Type B pancreatic cell (in vitro differentiated cells): ENCODE data around the gene TRIM22. TPM values are rescaled to one million over a fixed set of nuclear protein-coding genes. Genes with fewer than 3 reads are reported as not detected.

Experiments used
- DNase-seq: peaks from one replicate; pipeline ENCODE4 v3.0.0; 2021; ENCODE audit warnings: mixed read lengths; ENCODE audit not compliant: unreplicated experiment; ENCODE audit errors: extremely low spot score
- H3K27ac Mint-ChIP-seq: 2 replicates; pipeline ENCODE4 v1.8.0; 2021; ENCODE audit warnings: mild to moderate bottlenecking, mixed read lengths
- H3K27me3 Mint-ChIP-seq: 2 replicates; pipeline ENCODE4 v1.8.0; 2021; ENCODE audit warnings: mixed read lengths
- H3K36me3 Mint-ChIP-seq: 2 replicates; pipeline ENCODE4 v1.8.0; 2021; ENCODE audit warnings: mixed read lengths
- H3K4me1 Mint-ChIP-seq: one replicate; pipeline ENCODE4 v1.8.0; 2021; ENCODE audit warnings: mixed read lengths; ENCODE audit not compliant: unreplicated experiment
- H3K4me3 Mint-ChIP-seq: 2 replicates; pipeline ENCODE4 v1.8.0; 2021; ENCODE audit warnings: mild to moderate bottlenecking, mixed read lengths
- H3K9me3 Mint-ChIP-seq: 2 replicates; pipeline ENCODE4 v1.8.0; 2021; ENCODE audit warnings: mixed read lengths
- total RNA-seq: library from RNA; stranded (reverse); gene quantifications from 2 replicates; pipeline ENCODE4 v1.2.1, GENCODE V29; 2021; ENCODE audit warnings: low replicate concordance
- TF ChIP-seq, protein P1 (sequence below): fragments of 200-600 bp; sonication (generic); conservative IDR thresholded peaks from 2 replicates; pipeline ENCODE4 v1.5.0; 2021; ENCODE audit warnings: antibody characterized with exemption, mild to moderate bottlenecking

Gene TRIM22
- total RNA-seq, 1 donor from 2014 or later: 27.4 TPM

DNA sequence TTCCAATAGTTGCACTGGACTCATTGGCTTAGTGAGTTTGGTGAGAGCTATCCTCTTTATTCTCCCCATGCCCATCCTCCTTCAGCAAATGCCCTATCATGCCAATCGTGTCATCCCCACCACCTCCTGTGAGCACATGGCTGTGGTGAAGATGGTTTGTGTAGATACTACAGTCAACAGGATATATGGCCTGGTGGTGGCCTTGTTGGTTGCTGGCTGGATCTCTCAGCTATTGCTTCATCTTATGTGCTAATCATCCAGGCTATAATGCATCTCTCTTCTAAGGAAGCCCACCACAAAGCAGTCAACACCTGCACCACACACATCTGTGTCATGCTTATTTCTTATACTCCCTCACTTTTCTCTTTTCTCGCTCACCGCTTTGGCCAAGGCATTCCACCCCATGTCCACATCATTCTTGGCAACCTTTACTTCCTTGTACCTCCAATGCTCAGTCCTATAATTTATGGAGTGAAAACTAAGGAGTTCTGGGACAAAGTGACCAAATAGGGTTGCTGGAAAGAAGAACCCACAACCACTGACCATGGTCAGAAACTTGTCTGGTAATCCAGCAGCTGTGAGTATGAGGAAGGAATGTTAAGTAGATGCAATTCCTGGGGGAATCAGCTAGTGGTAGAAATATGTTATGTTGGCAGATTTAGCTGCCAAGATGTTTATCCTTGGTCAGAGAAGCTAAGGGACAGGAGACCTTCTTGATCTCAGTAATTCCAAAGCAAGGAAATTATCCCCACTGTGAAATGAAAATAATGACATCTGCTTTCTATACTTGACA is 30.3 kb downstream of the TRIM22 start:
- no peaks in the 10 kb centered on the region for H3K4me1 Mint-ChIP-seq
- no peak overlapping the region for H3K4me3 Mint-ChIP-seq

DNA sequence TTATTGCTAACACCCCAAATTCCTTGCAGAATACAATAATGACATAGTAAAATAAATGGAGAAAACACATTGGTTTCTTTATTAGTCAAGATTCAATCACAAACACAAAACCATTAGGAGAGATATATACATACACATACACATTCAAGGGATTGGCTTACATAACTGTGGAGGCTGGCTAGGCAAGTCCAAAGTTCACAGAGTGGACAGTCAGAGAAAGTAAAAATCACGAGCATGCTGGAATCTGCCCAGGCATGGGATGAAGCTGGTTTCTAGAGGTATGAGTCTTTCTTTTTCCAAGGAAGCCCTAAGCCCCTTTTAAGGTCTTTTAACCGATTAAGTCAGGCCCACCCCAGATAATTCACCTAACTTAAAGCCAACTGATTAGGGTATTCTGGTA is 33.0 kb downstream of the TRIM22 start:
- Mint-ChIP-seq H3K4me1 (no peaks in the 10 kb centered on the region), H3K27ac (no peak overlapping the region), H3K9me3 (no peaks in the 10 kb centered on the region), H3K27me3 (peaks cover 3% of the 10 kb centered on the region), H3K36me3 (no peaks in the 10 kb centered on the region), H3K4me3 (no peak overlapping the region)
- DNase-seq: no peak
- TF ChIP-seq, protein P1, sequence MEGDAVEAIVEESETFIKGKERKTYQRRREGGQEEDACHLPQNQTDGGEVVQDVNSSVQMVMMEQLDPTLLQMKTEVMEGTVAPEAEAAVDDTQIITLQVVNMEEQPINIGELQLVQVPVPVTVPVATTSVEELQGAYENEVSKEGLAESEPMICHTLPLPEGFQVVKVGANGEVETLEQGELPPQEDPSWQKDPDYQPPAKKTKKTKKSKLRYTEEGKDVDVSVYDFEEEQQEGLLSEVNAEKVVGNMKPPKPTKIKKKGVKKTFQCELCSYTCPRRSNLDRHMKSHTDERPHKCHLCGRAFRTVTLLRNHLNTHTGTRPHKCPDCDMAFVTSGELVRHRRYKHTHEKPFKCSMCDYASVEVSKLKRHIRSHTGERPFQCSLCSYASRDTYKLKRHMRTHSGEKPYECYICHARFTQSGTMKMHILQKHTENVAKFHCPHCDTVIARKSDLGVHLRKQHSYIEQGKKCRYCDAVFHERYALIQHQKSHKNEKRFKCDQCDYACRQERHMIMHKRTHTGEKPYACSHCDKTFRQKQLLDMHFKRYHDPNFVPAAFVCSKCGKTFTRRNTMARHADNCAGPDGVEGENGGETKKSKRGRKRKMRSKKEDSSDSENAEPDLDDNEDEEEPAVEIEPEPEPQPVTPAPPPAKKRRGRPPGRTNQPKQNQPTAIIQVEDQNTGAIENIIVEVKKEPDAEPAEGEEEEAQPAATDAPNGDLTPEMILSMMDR: no peak

More for the DNA sequence above, 30.3 kb downstream of the TRIM22 start:
- H3K27me3 Mint-ChIP-seq: peaks cover 3% of the 10 kb centered on the region
- TF ChIP-seq, protein P1: no peak
- no peaks in the 10 kb centered on the region for H3K9me3 Mint-ChIP-seq
- H3K27ac Mint-ChIP-seq: no peak overlapping the region
- DNase-seq: no peak
- H3K36me3 Mint-ChIP-seq: no peaks in the 10 kb centered on the region

DNA sequence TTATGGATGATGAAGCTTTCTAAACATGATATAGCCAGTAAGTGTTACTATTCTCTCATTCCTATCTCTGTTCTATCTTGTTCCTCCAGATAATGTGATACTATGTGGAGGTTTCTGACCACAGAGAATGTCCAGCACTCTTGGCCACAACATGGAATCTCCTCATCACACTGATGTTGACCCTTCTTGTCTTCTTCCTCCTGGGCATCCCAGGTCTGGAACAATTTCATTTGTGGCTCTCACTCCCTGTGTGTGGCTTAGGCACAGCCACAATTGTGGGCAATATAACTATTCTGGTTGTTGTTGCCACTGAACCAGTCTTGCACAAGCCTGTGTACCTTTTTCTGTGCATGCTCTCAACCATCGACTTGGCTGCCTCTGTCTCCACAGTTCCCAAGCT is 36.8 kb downstream of the TRIM22 start:
- no peaks in the 10 kb centered on the region for H3K9me3 Mint-ChIP-seq
- H3K27ac Mint-ChIP-seq: no peak overlapping the region
- no peak overlapping the region for H3K4me3 Mint-ChIP-seq
- DNase-seq: no peak
- peaks cover 11% of the 10 kb centered on the region for H3K27me3 Mint-ChIP-seq
- no peaks in the 10 kb centered on the region for H3K36me3 Mint-ChIP-seq
- H3K4me1 Mint-ChIP-seq: no peaks in the 10 kb centered on the region
- TF ChIP-seq, protein P1: no peak

DNA sequence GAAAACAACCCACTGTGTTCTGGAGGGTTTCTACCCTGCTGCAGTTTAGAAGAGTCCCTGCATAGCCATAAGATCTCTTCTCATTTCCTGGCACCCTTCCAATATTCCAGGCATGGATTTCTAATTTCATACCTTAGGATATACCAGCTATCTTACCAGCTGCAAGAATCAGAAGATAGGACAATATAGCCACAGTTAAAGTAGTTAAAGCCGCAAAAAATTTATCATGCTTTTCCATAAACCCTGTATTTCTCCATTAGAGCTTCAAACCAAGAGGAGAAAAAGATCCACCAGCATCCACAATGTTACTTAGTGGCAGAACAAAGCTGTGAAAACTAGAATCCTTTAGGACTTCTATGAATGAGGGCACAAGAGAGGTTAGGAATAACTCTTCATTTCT is 38.1 kb downstream of the TRIM22 start:
- Mint-ChIP-seq H3K36me3 (no peaks in the 10 kb centered on the region), H3K4me1 (no peaks in the 10 kb centered on the region), H3K27me3 (peaks cover 11% of the 10 kb centered on the region), H3K9me3 (no peaks in the 10 kb centered on the region), H3K4me3 (no peak overlapping the region), H3K27ac (no peak overlapping the region)
- no peak for DNase-seq
- TF ChIP-seq, protein P1: no peak

DNA sequence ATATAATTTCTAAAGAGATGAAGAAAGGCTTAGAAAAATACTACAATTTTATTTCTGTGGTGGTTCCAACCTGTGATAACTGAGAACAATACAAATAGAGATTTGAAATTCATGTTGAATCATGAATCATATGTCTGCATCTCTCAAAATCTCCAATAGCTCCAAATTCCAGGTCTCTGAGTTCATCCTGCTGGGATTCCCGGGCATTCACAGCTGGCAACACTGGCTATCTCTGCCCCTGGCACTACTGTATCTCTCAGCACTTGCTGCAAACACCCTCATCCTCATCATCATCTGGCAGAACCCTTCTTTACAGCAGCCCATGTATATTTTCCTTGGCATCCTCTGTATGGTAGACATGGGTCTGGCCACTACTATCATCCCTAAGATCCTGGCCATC is 46.8 kb downstream of the TRIM22 start, which contains the start of gene OR56B1:
Gene OR56B1, plus strand, starts transcription at position 53 of the 400 bp plus-strand sequence. Its CDS starts 69 bp downstream, at position 122.
- Mint-ChIP-seq H3K27ac (no peak within 1 kb of the TSS), H3K4me1 (no peaks in the 10 kb centered on the region), H3K36me3 (no peaks in the 10 kb centered on the region), H3K4me3 (no peak within 1 kb of the TSS), H3K27me3 (peaks cover 2% of the 10 kb centered on the region), H3K9me3 (no peaks in the 10 kb centered on the region)
- DNase-seq: no peak
- TF ChIP-seq, protein P1: no peak
